ACHN (cell line): ENCODE results near the gene DNAJB6.

Experiments used
- DNase-seq: peaks from one replicate; pipeline ENCODE4 v3.0.0-alpha.2; 2015
- in situ Hi-C: cut with HindIII; loops from 2 replicates; pipeline ENCODE4 v1.10.0; 2017; ENCODE audit warnings: low sequenced_read_pairs, low pct_ligation_motif_present, low pct_unique_long_range_greater_than_20kb

The DNAJB6 gene

GRCh38 chr7:157403646-157404401, 67.0 kb downstream of the DNAJB6 start:
- DNase-seq = no peak
- in situ Hi-C loops = no loop called here

GRCh38 chr7:157404845-157405481, 68.2 kb downstream of the DNAJB6 start:
- DNase-seq = no peak
- in situ Hi-C loops = no loop called here

DNA sequence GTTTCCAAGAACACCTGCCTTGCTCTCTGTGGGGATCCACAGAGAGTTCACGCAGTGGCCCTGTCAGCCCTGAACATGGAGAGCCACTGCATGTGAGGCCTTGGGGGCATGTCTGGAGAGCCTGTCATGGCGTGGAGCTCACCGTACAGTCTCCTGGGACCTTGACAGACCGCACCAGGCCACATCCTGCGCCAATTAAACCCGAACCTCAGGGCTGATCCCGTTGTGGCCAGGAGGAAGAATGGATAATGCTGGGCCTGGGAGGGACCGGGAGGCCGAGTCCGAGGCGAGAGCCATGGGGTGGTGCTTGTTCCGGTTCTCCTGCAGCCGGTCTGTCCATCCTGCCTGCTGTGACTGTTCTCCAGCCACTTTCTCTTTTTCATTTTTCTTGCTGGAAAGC, 68.7 kb downstream of the DNAJB6 start:
- DNase-seq = no peak
- in situ Hi-C loops = no loop called here

DNA sequence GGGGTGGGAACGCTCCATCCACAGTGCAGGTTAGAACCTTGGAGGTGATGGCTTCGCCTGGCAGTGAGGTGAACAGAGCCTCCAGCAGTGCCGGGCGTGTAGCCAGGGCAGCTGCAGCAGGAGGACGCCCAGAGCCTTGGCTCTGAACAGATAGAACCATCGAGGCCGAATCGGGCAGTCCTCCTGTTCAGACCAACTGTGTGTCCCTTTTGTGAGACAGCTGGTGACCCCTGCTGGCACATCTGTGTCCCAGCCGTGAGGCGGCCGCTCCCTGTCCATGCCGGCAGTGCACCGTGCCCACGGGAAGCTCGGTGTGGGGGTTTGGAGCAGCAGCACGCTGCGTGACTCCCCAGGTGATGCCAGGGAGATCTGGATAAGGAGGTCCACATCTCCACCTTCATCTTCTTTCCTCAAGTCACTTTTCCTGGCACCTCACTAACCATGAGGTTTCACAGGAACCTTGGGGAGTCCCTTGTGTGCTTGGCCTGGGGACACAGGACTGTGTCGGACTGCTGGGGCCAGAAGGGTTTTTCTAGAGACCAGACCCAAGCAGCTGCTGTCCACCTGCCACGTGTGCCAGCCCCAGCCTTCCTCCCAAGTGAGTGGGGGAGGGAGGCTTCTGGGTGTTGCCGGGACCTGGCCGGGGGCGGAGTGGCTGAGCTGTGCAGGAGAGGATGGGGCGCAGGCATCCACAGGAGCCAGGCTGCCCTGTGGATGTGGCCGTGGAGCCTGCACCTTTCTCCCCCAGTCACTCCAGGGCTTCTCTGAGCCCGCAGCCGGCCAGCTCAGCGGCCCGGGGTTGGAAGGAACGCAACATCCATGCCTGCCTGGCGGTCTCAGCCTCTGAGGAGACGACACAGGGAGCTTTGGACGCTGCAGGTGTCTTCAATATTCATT, 69.4 kb downstream of the DNAJB6 start:
- DNase-seq = no peak
- in situ Hi-C loops = no loop called here

GRCh38 chr7:157406971-157407370, 70.2 kb downstream of the DNAJB6 start:
- in situ Hi-C loops = no loop called here
- no peak for DNase-seq

GRCh38 chr7:157407512-157408257, 70.9 kb downstream of the DNAJB6 start:
- in situ Hi-C loops = no loop called here
- no peak for DNase-seq

- in situ Hi-C loops = no loop called here
- no peak for DNase-seq
Measured at GRCh38 chr7:157408258-157409101, 71.7 kb downstream of the DNAJB6 start.

DNA sequence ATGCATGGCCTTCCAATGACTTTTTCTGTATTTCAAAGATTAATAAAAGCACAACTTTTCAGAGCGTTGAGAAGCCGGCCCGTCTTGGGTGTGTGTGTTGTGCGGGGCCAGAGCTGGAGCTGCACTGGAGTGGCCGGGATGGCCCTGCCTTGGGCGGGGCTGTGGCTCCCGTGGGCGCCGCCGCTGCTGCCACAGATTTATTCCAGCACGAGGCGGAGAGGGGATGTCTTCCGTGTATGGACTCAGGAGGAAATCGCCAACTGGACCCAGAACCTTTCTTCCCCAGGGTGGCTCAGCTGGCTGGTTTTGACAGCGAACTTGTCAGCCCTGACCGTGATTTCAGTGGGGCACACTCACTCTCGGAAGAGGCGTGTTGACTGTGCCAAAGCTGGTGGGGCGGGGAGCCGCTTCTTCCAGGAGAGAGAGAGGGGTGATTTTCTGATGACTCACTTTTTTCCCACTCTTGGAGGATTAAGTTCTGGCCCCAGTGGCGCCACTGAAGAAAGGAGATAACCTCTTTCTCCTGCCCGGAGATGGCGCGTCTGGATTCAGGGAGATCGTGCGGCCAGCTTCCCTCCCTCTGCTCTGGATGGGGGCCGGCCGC, 72.4 kb downstream of the DNAJB6 start:
- DNase-seq = no peak
- in situ Hi-C loops = no loop called here

DNA sequence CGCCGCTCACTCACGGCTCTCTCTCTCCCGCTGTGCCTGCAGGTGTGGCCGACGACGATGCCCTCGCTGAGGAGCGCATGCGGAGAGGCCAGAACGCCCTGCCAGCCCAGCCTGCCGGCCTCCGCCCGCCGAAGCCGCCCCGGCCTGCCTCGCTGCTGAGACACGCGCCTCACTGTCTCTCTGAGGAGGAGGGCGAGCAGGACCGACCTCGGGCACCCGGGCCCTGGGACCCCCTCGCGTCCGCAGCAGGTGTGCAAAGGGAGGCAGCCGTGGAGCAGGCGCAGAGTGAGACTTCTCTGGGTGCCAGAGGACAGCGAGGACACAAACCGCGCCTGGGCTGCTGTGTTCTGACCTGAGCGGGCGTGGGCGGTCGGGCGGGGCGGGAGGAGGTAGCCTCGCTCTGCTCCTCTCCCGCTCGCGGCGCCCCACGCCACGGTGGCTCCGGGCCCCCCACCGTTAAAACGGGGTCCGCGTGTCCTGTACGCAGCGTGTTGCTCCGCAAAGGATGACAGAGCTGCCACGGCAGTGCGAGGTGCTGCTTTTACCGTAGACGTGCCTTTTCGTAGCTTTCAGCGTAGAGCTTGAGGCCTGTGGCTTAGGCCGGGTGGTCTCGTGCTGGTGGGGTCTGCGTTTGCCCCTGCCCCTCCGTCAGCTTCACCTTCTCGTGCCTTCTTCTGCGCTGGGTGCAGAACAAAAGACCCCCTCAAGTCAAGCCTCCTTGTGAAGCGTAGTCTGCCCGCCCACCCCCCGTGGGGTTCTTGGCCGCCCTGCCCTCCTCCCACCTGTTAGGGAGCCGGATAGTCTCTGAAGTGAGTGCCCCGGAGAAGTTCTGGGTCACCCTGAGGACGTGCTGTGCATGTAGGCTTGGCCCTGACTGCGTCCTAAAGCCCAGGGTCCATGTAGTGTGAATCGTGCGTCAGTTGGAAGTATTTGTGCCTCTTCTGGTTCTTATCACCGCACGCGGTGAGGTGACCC, 73.2 kb downstream of the DNAJB6 start:
- DNase-seq = no peak
- in situ Hi-C loops = no loop called here

DNA sequence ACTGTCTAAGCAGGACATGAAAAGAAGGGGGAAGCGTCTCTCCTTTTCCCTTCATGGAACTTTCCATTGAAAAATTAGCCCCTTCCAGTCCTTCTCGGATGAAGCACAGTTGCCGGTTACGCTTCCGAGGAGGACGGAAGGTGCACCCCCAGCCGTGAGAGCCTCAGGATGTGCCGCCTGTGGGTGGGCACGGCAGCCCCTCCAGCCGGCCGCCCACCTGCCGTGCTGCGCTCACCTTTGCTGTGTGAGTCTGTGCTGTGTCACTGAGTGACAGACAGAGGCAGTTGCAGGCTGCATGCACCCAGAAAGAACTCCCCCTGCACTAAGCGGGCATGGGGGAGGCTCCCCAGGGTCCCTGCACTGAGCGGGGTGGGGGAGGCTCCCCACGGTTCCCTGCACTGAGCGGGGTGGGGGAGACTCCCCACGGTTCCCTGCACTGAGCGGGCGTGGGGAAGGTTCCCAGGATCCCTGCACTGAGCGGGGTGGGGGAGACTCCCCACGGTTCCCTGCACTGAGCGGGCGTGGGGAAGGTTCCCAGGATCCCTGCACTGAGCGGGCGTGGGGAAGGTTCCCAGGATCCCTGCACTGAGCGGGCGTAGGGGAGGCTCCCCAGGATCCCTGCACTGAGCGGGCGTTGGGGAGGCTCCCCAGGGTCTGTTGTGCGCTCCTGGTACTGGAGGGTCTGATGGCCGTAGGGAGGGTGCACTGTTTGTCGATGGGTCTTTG, 74.2 kb downstream of the DNAJB6 start:
- in situ Hi-C loops = no loop called here

GRCh38 chr7:157411580-157411979, 74.8 kb downstream of the DNAJB6 start:
- DNase-seq = no peak
- in situ Hi-C loops = no loop called here

More for the DNA sequence above, 74.2 kb downstream of the DNAJB6 start:
- DNase-seq = no peak

- peak; percentile 53 for DNase-seq
Measured at GRCh38 chr7:157412021-157412443, 75.2 kb downstream of the DNAJB6 start.

DNA sequence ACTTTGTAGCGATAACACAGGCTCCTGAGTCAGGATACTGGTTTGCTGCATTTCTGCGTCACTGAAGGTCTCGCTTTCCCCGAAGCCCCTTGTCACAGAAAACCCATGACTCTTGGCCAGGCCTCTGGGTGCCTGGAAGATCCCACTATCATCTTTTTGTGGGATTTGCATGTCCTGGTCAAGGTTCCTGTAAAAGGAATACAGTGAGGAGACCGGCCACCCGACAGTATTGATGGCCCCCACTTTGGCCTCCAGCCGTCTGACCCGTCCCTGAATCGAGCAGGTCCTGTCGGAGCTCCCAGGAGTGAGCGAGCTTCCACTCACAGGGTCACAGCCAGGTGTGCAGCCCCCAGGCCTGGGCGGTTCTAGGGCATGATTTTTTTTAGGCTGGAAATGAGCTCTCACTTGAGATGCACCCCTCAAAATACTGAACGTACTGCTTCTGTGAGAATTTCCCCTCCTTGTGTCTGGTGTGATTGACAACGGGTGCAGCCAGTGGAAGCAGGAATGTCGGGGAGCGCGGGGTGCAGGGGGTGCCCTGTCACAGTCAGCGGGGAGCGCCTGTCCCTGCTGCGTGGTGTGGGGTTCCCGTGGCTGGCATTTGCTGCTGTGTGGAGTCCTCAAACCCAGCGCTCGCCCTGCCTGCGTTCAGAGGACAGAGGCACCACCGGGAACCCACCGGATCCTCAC, 75.8 kb downstream of the DNAJB6 start:
- no peak for DNase-seq
- in situ Hi-C loops = no loop called here

More at GRCh38 chr7:157412021-157412443, 75.2 kb downstream of the DNAJB6 start:
- in situ Hi-C loops = no loop called here

DNA sequence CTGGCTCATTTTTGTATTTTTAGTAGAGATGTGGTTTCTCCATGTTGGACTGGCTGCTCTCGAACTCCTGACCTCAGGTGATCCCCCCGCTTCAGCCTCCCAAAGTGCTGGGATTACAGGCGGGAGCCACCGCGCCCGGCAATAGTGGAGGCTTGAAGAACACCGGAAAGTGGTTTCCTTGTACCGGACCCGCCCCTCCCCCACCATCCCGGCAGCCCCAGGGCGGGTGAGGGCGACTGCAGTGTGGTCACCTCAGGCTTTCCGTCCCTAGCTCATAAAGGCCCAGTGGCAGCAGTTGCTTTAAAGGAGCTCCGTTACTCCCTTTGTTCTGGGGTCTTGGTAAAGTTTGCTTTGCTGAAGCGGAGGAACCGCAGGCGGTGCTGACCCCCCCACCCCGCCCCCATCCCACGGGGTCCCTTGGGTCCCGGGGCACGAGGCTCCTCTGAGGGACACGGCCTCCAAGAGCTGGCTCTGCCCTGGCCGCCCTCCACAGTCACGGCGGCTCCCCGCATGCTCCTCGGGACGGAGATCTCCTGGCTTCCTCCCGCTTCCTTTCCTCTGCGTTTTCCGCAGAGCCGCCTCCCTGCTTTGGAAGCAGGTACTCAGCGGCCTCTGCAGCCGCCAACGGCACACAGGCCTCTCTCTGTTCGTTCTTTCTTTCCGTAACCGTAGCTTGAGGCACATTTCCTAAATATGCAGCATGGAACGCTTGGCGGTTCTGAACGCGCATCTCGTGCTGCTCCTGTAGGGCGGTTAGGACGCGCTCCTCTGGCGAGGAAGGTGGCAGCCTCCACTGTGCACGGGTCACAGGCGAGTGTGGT, 77.3 kb downstream of the DNAJB6 start:
- no peak for DNase-seq
- in situ Hi-C loops = no loop called here
